Activated CD4-positive, alpha-beta memory T cell treated with anti-CD3 and anti-CD28 coated beads for 36 hours (primary cell): Measurements from ENCODE around the gene RTP2. TPM values are rescaled to one million over a fixed set of nuclear protein-coding genes. Genes with fewer than 3 reads are reported as not detected.

Source experiments
- CTCF ChIA-PET: fragments of 350-600 bp; sonication (Branson Sonifier 250); formaldehyde crosslinking; loops from one replicate; lab custom pipeline; 2021; ENCODE audit warnings: antibody characterized with exemption, inconsistent platforms; lab: Charles Lee
- POLR2A ChIA-PET: fragments of 350-600 bp; sonication (Branson Sonifier 250); formaldehyde crosslinking; loops from one replicate; lab custom pipeline; 2021; ENCODE audit warnings: antibody characterized with exemption; lab: Charles Lee
- DNase-seq: peaks from one replicate; pipeline ENCODE4 v3.0.0-alpha.2; 2020
- H3K27ac Mint-ChIP-seq: one replicate; pipeline ENCODE4 v1.8.0; 2021; ENCODE audit warnings: mixed read lengths
- H3K27me3 Mint-ChIP-seq: one replicate; pipeline ENCODE4 v1.8.0; 2021; ENCODE audit warnings: mixed read lengths
- H3K36me3 Mint-ChIP-seq: one replicate; pipeline ENCODE4 v1.8.0; 2021; ENCODE audit warnings: mixed read lengths
- H3K4me1 Mint-ChIP-seq: one replicate; pipeline ENCODE4 v1.8.0; 2021; ENCODE audit warnings: low read depth, mixed read lengths
- H3K4me3 Mint-ChIP-seq: one replicate; pipeline ENCODE4 v1.8.0; 2021; ENCODE audit warnings: mild to moderate bottlenecking, mixed read lengths
- H3K9me3 Mint-ChIP-seq: one replicate; pipeline ENCODE4 v1.8.0; 2021; ENCODE audit warnings: mixed read lengths
- intact Hi-C: fragments of 100-400 bp; cut with micrococcal nuclease; formaldehyde crosslinking; loops from one replicate; pipeline ENCODE4 v1.15.1; 2023
- total RNA-seq, 2 experiments: library from RNA; stranded (reverse); gene quantifications; one replicate each; pipeline ENCODE4 v1.2.3, GENCODE V29; 2021

Gene RTP2
- total RNA-seq, 2 experiments from 2014 or later: not detected

GRCh38 chr3:187706971-187707370 lies 4.6 kb upstream of the RTP2 start:
- ChIA-PET CTCF (interaction anchor here (1.3 to 7.1 kb wide), 2 partner anchors 9 to 27 kb away, joined by 4 to 40 read pairs; no protein-coding TSS in a partner anchor), POLR2A (no interaction called here)
- intact Hi-C loops: no loop called here

GRCh38 chr3:187705164-187705563 lies 2.8 kb upstream of the RTP2 start:
- Mint-ChIP-seq H3K27ac (no peak overlapping the region), H3K4me1 (no peaks in the 10 kb centered on the region), H3K9me3 (no peaks in the 10 kb centered on the region), H3K27me3 (no peaks in the 10 kb centered on the region), H3K4me3 (no peak overlapping the region), H3K36me3 (no peaks in the 10 kb centered on the region)
- intact Hi-C loops: no loop called here
- POLR2A ChIA-PET: no interaction called here
- DNase-seq: no peak
- CTCF ChIA-PET: interaction anchor here (1.2 to 7.1 kb wide), 2 partner anchors 10 to 26 kb away, joined by 6 to 40 read pairs; no protein-coding TSS in a partner anchor

More at GRCh38 chr3:187706971-187707370, 4.6 kb upstream of the RTP2 start:
- H3K36me3 Mint-ChIP-seq: no peaks in the 10 kb centered on the region
- no peak overlapping the region for H3K27ac Mint-ChIP-seq
- DNase-seq: no peak
- no peak overlapping the region for H3K4me3 Mint-ChIP-seq
- H3K27me3 Mint-ChIP-seq: no peaks in the 10 kb centered on the region
- no peaks in the 10 kb centered on the region for H3K9me3 Mint-ChIP-seq
- no peaks in the 10 kb centered on the region for H3K4me1 Mint-ChIP-seq

DNA sequence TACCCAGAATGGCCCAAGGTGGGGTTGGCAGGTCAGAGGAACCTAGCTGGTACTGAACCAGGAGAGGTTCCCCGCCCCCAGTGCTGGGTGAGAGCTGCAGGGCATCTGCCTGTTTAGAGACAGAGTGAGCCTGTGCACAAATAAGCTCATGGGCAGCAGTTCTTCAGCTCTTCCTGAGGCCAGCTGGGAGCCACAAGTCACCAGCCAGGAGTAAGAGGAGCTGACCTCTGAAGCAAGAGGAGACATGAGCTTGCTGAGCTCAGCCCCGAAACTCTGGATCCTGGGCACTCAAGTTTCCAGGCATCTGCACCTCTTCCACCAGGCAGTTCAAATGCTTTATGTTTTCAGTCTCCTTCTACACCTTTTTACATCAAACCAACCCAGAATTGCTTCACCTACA lies 2.1 kb downstream of the RTP2 start:
- no peak overlapping the region for H3K4me3 Mint-ChIP-seq
- intact Hi-C loops: no loop called here
- no peak overlapping the region for H3K27ac Mint-ChIP-seq
- no peaks in the 10 kb centered on the region for H3K36me3 Mint-ChIP-seq
- peaks cover 8% of the 10 kb centered on the region for H3K27me3 Mint-ChIP-seq
- no peak for DNase-seq
- ChIA-PET CTCF (interaction anchor here (1.1 to 7.1 kb wide), 4 partner anchors 15 to 382 kb away, joined by 3 to 40 read pairs (median 12); no protein-coding TSS in a partner anchor), POLR2A (no interaction called here)
- H3K9me3 Mint-ChIP-seq: no peaks in the 10 kb centered on the region
- no peaks in the 10 kb centered on the region for H3K4me1 Mint-ChIP-seq

GRCh38 chr3:187698499-187699399 lies 3.6 kb downstream of the RTP2 start:
- Mint-ChIP-seq H3K9me3 (no peaks in the 10 kb centered on the region), H3K27me3 (peaks cover 15% of the 10 kb centered on the region), H3K27ac (no peak overlapping the region), H3K4me3 (no peak overlapping the region), H3K4me1 (no peaks in the 10 kb centered on the region), H3K36me3 (no peaks in the 10 kb centered on the region)
- intact Hi-C loops: no loop called here
- DNase-seq: no peak
- ChIA-PET CTCF (no interaction called here), POLR2A (no interaction called here)

- ChIA-PET POLR2A (no interaction called here), CTCF (interaction anchor here (1.5 to 2.6 kb wide), 2 partner anchors 12 to 17 kb away, joined by 3 to 11 read pairs; no protein-coding TSS in a partner anchor)
Observed at GRCh38 chr3:187696021-187696420, 6.3 kb downstream of the RTP2 start.

GRCh38 chr3:187695449-187695848 lies 6.9 kb downstream of the RTP2 start:
- intact Hi-C loops: no loop called here
- DNase-seq: no peak
- no peaks in the 10 kb centered on the region for H3K4me1 Mint-ChIP-seq
- no peaks in the 10 kb centered on the region for H3K36me3 Mint-ChIP-seq
- ChIA-PET POLR2A (no interaction called here), CTCF (interaction anchor here (1.5 to 2.6 kb wide), 2 partner anchors 11 to 16 kb away, joined by 3 to 11 read pairs; no protein-coding TSS in a partner anchor)
- no peaks in the 10 kb centered on the region for H3K9me3 Mint-ChIP-seq
- no peak overlapping the region for H3K27ac Mint-ChIP-seq
- H3K27me3 Mint-ChIP-seq: peaks cover 29% of the 10 kb centered on the region
- no peak overlapping the region for H3K4me3 Mint-ChIP-seq

More at GRCh38 chr3:187696021-187696420, 6.3 kb downstream of the RTP2 start:
- H3K27me3 Mint-ChIP-seq: peaks cover 24% of the 10 kb centered on the region
- intact Hi-C loops: no loop called here
- no peaks in the 10 kb centered on the region for H3K4me1 Mint-ChIP-seq
- H3K4me3 Mint-ChIP-seq: no peak overlapping the region
- no peaks in the 10 kb centered on the region for H3K36me3 Mint-ChIP-seq
- H3K27ac Mint-ChIP-seq: no peak overlapping the region
- no peaks in the 10 kb centered on the region for H3K9me3 Mint-ChIP-seq
- no peak for DNase-seq

GRCh38 chr3:187694801-187695200 lies 7.6 kb downstream of the RTP2 start:
- CTCF ChIA-PET: interaction anchor here (1.8 to 2.6 kb wide), 2 partner anchors 16 to 79 kb away, joined by 4 to 11 read pairs; no protein-coding TSS in a partner anchor
- no peak overlapping the region for H3K4me3 Mint-ChIP-seq
- H3K9me3 Mint-ChIP-seq: no peaks in the 10 kb centered on the region
- H3K27ac Mint-ChIP-seq: no peak overlapping the region
- intact Hi-C loops: no loop called here
- DNase-seq: no peak
- POLR2A ChIA-PET: no interaction called here
- no peaks in the 10 kb centered on the region for H3K4me1 Mint-ChIP-seq
- H3K27me3 Mint-ChIP-seq: peaks cover 31% of the 10 kb centered on the region
- no peaks in the 10 kb centered on the region for H3K36me3 Mint-ChIP-seq

DNA sequence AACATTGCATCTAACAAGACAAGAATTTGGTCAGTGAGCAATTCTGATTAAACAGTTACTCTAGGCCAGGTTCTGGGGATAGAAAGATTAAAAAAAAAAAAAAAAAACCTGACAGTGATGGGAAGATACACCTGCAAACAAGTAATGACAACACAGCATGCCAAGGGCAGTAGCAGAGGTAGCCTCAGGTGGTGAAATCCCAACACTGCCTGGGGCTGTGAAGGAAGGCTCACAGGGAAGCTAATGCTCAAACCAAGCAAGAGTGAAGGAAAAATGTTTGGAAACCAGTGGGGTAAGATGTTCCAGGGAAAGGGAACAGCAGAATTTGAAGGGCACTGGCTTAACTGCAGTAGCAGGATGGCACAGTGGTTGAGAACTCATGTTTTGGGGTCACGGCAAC lies 8.9 kb downstream of the RTP2 start:
- Mint-ChIP-seq H3K27me3 (peaks cover 35% of the 10 kb centered on the region), H3K27ac (no peak overlapping the region), H3K4me3 (no peak overlapping the region), H3K9me3 (no peaks in the 10 kb centered on the region), H3K4me1 (no peaks in the 10 kb centered on the region), H3K36me3 (no peaks in the 10 kb centered on the region)
- intact Hi-C loops: no loop called here
- POLR2A ChIA-PET: no interaction called here
- no peak for DNase-seq
- CTCF ChIA-PET: interaction anchor here (0.7 to 2.4 kb wide), 3 partner anchors 14 to 374 kb away, joined by 3 to 11 read pairs (median 4); no protein-coding TSS in a partner anchor

DNA sequence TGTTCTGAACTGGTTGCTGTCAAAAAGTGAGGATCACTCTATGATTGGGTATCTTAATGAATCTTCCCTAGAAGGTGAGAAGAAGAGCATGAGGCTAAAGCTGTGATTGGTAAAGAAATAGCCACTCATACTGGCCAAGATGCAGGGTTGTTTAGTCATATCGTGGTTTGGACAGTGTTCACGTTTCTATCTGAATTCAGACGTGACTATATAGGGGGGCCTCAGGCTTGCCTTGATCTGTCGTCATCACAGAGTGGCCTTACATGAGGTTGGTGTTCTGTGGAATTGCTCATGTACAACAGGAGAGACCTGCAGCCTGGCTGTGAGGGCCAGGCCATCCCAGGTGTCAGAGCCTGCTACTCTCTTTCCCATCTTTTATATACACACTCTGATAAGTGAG lies 12.4 kb downstream of the RTP2 start:
- POLR2A ChIA-PET: no interaction called here
- H3K4me1 Mint-ChIP-seq: no peaks in the 10 kb centered on the region
- intact Hi-C loops: no loop called here

DNA sequence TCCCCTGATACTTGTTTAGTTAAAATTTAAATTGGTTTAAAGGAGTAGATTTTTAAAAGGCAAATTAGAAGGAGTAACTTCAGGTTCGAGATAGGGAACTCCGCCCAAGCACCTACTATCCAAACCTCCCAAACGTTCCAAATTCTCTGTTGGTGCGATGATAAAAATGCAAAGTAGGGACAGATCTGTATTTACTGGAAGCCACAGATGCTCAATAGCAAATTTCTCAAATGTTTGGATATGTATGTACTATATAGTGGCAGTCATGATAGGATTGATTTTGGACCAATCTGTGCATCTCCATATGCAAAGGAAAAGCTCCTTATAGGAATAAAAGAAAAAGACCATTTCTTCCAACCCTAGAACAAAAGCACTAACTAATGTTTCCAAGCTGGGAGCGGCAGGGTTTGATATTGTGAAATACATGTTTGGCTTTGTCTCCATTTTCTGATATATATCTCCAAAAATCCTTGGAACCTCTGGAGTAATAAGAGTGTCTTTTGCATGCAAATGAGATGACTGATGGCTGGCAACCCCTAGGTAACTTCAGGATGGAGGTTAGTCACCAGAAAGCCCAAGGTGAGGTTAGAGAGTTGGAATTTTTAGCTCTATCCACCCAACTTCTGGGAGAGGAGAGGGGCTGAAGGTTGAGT lies 15.6 kb downstream of the RTP2 start:
- H3K4me3 Mint-ChIP-seq: no peak overlapping the region
- peaks cover 19% of the 10 kb centered on the region for H3K9me3 Mint-ChIP-seq
- DNase-seq: no peak
- H3K36me3 Mint-ChIP-seq: peaks cover 2% of the 10 kb centered on the region
- intact Hi-C loops: no loop called here
- peaks cover 45% of the 10 kb centered on the region for H3K27me3 Mint-ChIP-seq
- H3K27ac Mint-ChIP-seq: no peak overlapping the region
- POLR2A ChIA-PET: no interaction called here
- peaks cover 3% of the 10 kb centered on the region for H3K4me1 Mint-ChIP-seq
- CTCF ChIA-PET: interaction anchor here (1.8 kb wide), 1 partner anchor 368 kb away, joined by 14 read pairs; no protein-coding TSS in a partner anchor

More for the DNA sequence above, 12.4 kb downstream of the RTP2 start:
- CTCF ChIA-PET: interaction anchor here (2.2 kb wide), 1 partner anchor 11 kb away, joined by 6 read pairs; no protein-coding TSS in a partner anchor
- no peak for DNase-seq
- H3K4me3 Mint-ChIP-seq: no peak overlapping the region
- H3K9me3 Mint-ChIP-seq: peaks cover 16% of the 10 kb centered on the region
- peaks cover 43% of the 10 kb centered on the region for H3K27me3 Mint-ChIP-seq
- H3K27ac Mint-ChIP-seq: no peak overlapping the region
- H3K36me3 Mint-ChIP-seq: peaks cover 2% of the 10 kb centered on the region

GRCh38 chr3:187685948-187686347 lies 16.4 kb downstream of the RTP2 start:
- no peak overlapping the region for H3K27ac Mint-ChIP-seq
- peaks cover 19% of the 10 kb centered on the region for H3K9me3 Mint-ChIP-seq
- CTCF ChIA-PET: interaction anchor here (11.1 kb wide), 1 partner anchor 366 kb away, joined by 515 read pairs; no protein-coding TSS in a partner anchor
- H3K36me3 Mint-ChIP-seq: peaks cover 2% of the 10 kb centered on the region
- no peak for DNase-seq
- intact Hi-C loops: loop anchor here (2.0 kb wide), 1 partner anchor 21 kb away; no protein-coding TSS in a partner anchor
- POLR2A ChIA-PET: no interaction called here
- no peak overlapping the region for H3K4me3 Mint-ChIP-seq
- peaks cover 40% of the 10 kb centered on the region for H3K27me3 Mint-ChIP-seq
- H3K4me1 Mint-ChIP-seq: peaks cover 3% of the 10 kb centered on the region
